ENCODE data around the gene ZBTB33. TPM values are rescaled to one million over a fixed set of nuclear protein-coding genes. Genes with fewer than 3 reads are reported as not detected.
A peak's percentile ranks its signal among the peaks of the same experiment; 100 is the strongest.

Gene ZBTB33
- total and polyA plus RNA-seq, 10 donors = 4.7 to 23.7 (median 17.4) TPM

- Histone ChIP-seq H3K27me3 (replicated peaks in 1 of 7) (no peaks in the 10 kb centered on the region), H3K9me3 (no peaks in the 10 kb centered on the region), H3K4me3 (no peak overlapping the region), H3K4me1 (peaks cover 0 to 15% (median 2%) of the 10 kb centered on the region in 6 donors), H3K36me3 (no peaks in the 10 kb centered on the region), H3K27ac (peak overlapping the region in 4 of 8 donors; percentile 10 to 47 (median 34))
- DNase-seq = no peak
- WGBS, 5 donors = 54 to 68% (median 65%) methylated on average over 4 of the region's 4 CpGs
- TF ChIP-seq, protein P1, sequence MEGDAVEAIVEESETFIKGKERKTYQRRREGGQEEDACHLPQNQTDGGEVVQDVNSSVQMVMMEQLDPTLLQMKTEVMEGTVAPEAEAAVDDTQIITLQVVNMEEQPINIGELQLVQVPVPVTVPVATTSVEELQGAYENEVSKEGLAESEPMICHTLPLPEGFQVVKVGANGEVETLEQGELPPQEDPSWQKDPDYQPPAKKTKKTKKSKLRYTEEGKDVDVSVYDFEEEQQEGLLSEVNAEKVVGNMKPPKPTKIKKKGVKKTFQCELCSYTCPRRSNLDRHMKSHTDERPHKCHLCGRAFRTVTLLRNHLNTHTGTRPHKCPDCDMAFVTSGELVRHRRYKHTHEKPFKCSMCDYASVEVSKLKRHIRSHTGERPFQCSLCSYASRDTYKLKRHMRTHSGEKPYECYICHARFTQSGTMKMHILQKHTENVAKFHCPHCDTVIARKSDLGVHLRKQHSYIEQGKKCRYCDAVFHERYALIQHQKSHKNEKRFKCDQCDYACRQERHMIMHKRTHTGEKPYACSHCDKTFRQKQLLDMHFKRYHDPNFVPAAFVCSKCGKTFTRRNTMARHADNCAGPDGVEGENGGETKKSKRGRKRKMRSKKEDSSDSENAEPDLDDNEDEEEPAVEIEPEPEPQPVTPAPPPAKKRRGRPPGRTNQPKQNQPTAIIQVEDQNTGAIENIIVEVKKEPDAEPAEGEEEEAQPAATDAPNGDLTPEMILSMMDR (IDR thresholded peaks at IDR 0.05 in 8 of 11, conservative IDR thresholded peaks at IDR 0.05 in 3 of 11) = no peak
- TF ChIP-seq POLR2AphosphoS5 (IDR thresholded peaks at IDR 0.05) (no peak), POLR2A (IDR thresholded peaks at IDR 0.05) (no peak)
- intact Hi-C loops (cut with DNase I; ENCODE audit: low total_unique reads) = no loop called here
These were observed 36.3 kb downstream of the ZBTB33 start for GRCh38 chrX:120286733-120287512.

GRCh38 chrX:120287513-120288112 is 37.0 kb downstream of the ZBTB33 start:
- H3K4me3 ChIP-seq = no peak overlapping the region
- DNase-seq = no peak
- peaks cover 0 to 15% (median 2%) of the 10 kb centered on the region in 6 donors for H3K4me1 ChIP-seq
- H3K27ac ChIP-seq = peak overlapping the region in 6 of 8 donors; percentile 6 to 47 (median 30)
- no peak for TF ChIP-seq POLR2A (IDR thresholded peaks at IDR 0.05)
- TF ChIP-seq, protein P1 (IDR thresholded peaks at IDR 0.05 in 8 of 11, conservative IDR thresholded peaks at IDR 0.05 in 3 of 11) = no peak
- TF ChIP-seq POLR2AphosphoS5 (IDR thresholded peaks at IDR 0.05) = no peak
- no peaks in the 10 kb centered on the region for H3K9me3 ChIP-seq
- H3K36me3 ChIP-seq = no peaks in the 10 kb centered on the region
- no peaks in the 10 kb centered on the region for H3K27me3 ChIP-seq (replicated peaks in 1 of 7)
- intact Hi-C loops (cut with DNase I; ENCODE audit: low total_unique reads) = no loop called here
- WGBS, 5 donors = 23 to 75% (median 40%) methylated on average over 3 of the region's 3 CpGs

DNA sequence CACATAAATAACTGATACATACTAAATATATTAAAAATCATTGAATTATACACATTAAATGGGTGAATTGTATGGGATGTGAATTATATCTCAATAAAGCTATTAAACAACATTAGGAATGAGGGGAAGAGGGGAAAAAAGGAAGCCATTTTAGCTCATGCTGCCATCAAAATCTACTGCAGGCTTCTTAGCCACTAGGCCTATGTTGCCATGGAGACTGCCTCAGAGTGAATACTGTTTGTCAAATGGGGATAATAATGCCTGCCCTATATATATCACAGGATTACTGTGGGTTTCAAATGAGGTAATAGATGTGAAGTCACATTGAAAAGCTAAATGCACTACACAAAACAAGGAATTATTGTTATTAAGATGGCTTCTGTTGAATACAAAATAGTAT is 39.5 kb downstream of the ZBTB33 start:
- no peak for TF ChIP-seq POLR2A (IDR thresholded peaks at IDR 0.05)
- TF ChIP-seq POLR2AphosphoS5 (IDR thresholded peaks at IDR 0.05) = no peak
- TF ChIP-seq, protein P1 (IDR thresholded peaks at IDR 0.05 in 8 of 11, conservative IDR thresholded peaks at IDR 0.05 in 3 of 11) = no peak
- no peak for DNase-seq
- no peaks in the 10 kb centered on the region for H3K36me3 ChIP-seq
- H3K4me1 ChIP-seq = peaks cover 0 to 21% (median 2%) of the 10 kb centered on the region in 6 donors
- H3K9me3 ChIP-seq = no peaks in the 10 kb centered on the region
- no peaks in the 10 kb centered on the region for H3K27me3 ChIP-seq (replicated peaks in 1 of 7)
- H3K27ac ChIP-seq = no peak overlapping the region
- no peak overlapping the region for H3K4me3 ChIP-seq
- intact Hi-C loops (cut with DNase I; ENCODE audit: low total_unique reads) = no loop called here

DNA sequence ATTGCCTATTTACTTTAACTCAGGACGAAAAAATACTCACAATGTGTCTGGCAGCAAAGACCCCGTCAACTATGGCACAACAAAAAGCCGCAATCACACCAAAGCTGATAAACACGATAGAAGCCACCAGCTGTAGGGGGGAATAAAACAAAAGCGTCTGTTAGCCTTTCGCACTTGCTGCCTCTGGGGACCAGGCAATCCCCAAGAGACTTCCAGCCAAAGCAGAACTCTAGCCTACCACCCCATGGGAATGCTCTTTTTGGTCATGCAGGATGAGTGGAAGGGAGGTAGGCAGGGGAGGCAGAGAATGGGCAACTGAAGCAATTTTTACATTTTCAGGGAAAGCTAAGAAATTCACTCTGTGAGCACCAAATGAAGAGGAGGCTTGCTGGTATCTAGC is 40.6 kb downstream of the ZBTB33 start:
- intact Hi-C loops (cut with DNase I; ENCODE audit: low total_unique reads) = no loop called here
- H3K27ac ChIP-seq = no peak overlapping the region

More for the DNA sequence above, 40.6 kb downstream of the ZBTB33 start:
- Histone ChIP-seq H3K9me3 (no peaks in the 10 kb centered on the region), H3K4me1 (peaks cover 0 to 21% (median 2%) of the 10 kb centered on the region in 6 donors), H3K27me3 (replicated peaks in 1 of 7) (no peaks in the 10 kb centered on the region), H3K36me3 (no peaks in the 10 kb centered on the region), H3K4me3 (no peak overlapping the region)
- TF ChIP-seq, protein P1 (IDR thresholded peaks at IDR 0.05 in 8 of 11, conservative IDR thresholded peaks at IDR 0.05 in 3 of 11) = no peak
- no peak for TF ChIP-seq POLR2A (IDR thresholded peaks at IDR 0.05)
- no peak for TF ChIP-seq POLR2AphosphoS5 (IDR thresholded peaks at IDR 0.05)
- 73 to 95% (median 78%) methylated on average over 6 of the region's 6 CpGs for WGBS, 5 donors
- no peak for DNase-seq
